Measurements from ENCODE around the gene CCDC13. TPM values are rescaled to one million over a fixed set of nuclear protein-coding genes. Genes with fewer than 3 reads are reported as not detected.

Gene CCDC13
- total RNA-seq, 4 donors from 2014 or later, result 1.2 to 5.3 (median 3.9) TPM

- H3K4me1 ChIP-seq, result peaks cover 0 to 32% (median 23%) of the 10 kb centered on the region in 4 donors
- intact Hi-C loops (cut with DNase I), result no loop called here
- 72% methylated on average over 6 of the region's 6 CpGs for WGBS
- peak; percentile 66 for DNase-seq (ENCODE audit: extremely low spot score)
- H3K27ac ChIP-seq (replicated peaks in 1 of 4), result peak overlapping the region in 2 of 4 donors; percentile 4 to 26
- no peaks in the 10 kb centered on the region for H3K27me3 ChIP-seq
- H3K9me3 ChIP-seq, result no peaks in the 10 kb centered on the region
- H3K36me3 ChIP-seq, result no peaks in the 10 kb centered on the region
- H3K4me3 ChIP-seq, result no peak overlapping the region
- no peak for TF ChIP-seq EP300 (IDR thresholded peaks at IDR 0.05)
- no peak for TF ChIP-seq POLR2A (IDR thresholded peaks at IDR 0.05; ENCODE audit: low read depth)
- TF ChIP-seq POLR2AphosphoS5 (IDR thresholded peaks at IDR 0.05), result no peak
- TF ChIP-seq CTCF (IDR thresholded peaks at IDR 0.05), result no peak
Measured at GRCh38 chr3:42762046-42762724, 10.9 kb downstream of the CCDC13 start.

GRCh38 chr3:42758126-42758525, 14.9 kb downstream of the CCDC13 start:
- H3K4me3 ChIP-seq, result no peak overlapping the region
- no peak for DNase-seq (ENCODE audit: extremely low spot score)
- 95% methylated on average over 11 of the region's 11 CpGs for WGBS
- no peaks in the 10 kb centered on the region for H3K9me3 ChIP-seq
- H3K27ac ChIP-seq (replicated peaks in 1 of 4), result no peak overlapping the region
- peaks cover 0 to 27% (median 18%) of the 10 kb centered on the region in 4 donors for H3K4me1 ChIP-seq
- H3K27me3 ChIP-seq, result no peaks in the 10 kb centered on the region
- TF ChIP-seq EP300 (IDR thresholded peaks at IDR 0.05), result no peak
- TF ChIP-seq POLR2A (IDR thresholded peaks at IDR 0.05; ENCODE audit: low read depth), result no peak
- TF ChIP-seq POLR2AphosphoS5 (IDR thresholded peaks at IDR 0.05), result no peak
- TF ChIP-seq CTCF (IDR thresholded peaks at IDR 0.05), result no peak
- no peaks in the 10 kb centered on the region for H3K36me3 ChIP-seq
- intact Hi-C loops (cut with DNase I), result no loop called here

GRCh38 chr3:42756681-42757213, 16.3 kb downstream of the CCDC13 start:
- H3K27ac ChIP-seq (replicated peaks in 1 of 4), result no peak overlapping the region
- DNase-seq (ENCODE audit: extremely low spot score), result no peak
- 92% methylated on average over 6 of the region's 6 CpGs for WGBS
- no peaks in the 10 kb centered on the region for H3K9me3 ChIP-seq
- intact Hi-C loops (cut with DNase I), result no loop called here
- H3K27me3 ChIP-seq, result no peaks in the 10 kb centered on the region
- TF ChIP-seq POLR2AphosphoS5 (IDR thresholded peaks at IDR 0.05), result no peak
- no peak for TF ChIP-seq EP300 (IDR thresholded peaks at IDR 0.05)
- H3K4me3 ChIP-seq, result no peak overlapping the region
- peaks cover 0 to 3% (median 0%) of the 10 kb centered on the region in 4 donors for H3K36me3 ChIP-seq
- peaks cover 0 to 14% (median 7%) of the 10 kb centered on the region in 4 donors for H3K4me1 ChIP-seq

GRCh38 chr3:42755681-42756578, 17.1 kb downstream of the CCDC13 start:
- TF ChIP-seq CTCF (IDR thresholded peaks at IDR 0.05), result peak; percentile 39 to 57 (median 46)
- no peak for TF ChIP-seq POLR2A (IDR thresholded peaks at IDR 0.05; ENCODE audit: low read depth)
- Histone ChIP-seq H3K27me3 (no peaks in the 10 kb centered on the region), H3K4me1 (peaks cover 0 to 19% (median 12%) of the 10 kb centered on the region in 4 donors), H3K36me3 (peaks cover 0 to 3% (median 0%) of the 10 kb centered on the region in 4 donors), H3K9me3 (no peaks in the 10 kb centered on the region), H3K27ac (replicated peaks in 1 of 4) (no peak overlapping the region), H3K4me3 (no peak overlapping the region)
- DNase-seq (ENCODE audit: extremely low spot score), result no peak
- 88% methylated on average over 5 of the region's 5 CpGs for WGBS
- intact Hi-C loops (cut with DNase I), result no loop called here

- no peaks in the 10 kb centered on the region for H3K9me3 ChIP-seq
- 89% methylated on average over 3 of the region's 3 CpGs for WGBS
- TF ChIP-seq CTCF (IDR thresholded peaks at IDR 0.05), result no peak
- TF ChIP-seq EP300 (IDR thresholded peaks at IDR 0.05), result no peak
- no peak for TF ChIP-seq POLR2A (IDR thresholded peaks at IDR 0.05; ENCODE audit: low read depth)
- no peak for TF ChIP-seq POLR2AphosphoS5 (IDR thresholded peaks at IDR 0.05)
- H3K4me1 ChIP-seq, result peaks cover 0 to 28% (median 21%) of the 10 kb centered on the region in 4 donors
- H3K27me3 ChIP-seq, result no peaks in the 10 kb centered on the region
- H3K36me3 ChIP-seq, result peaks cover 0 to 3% (median 0%) of the 10 kb centered on the region in 4 donors
- DNase-seq (ENCODE audit: extremely low spot score), result no peak
- H3K27ac ChIP-seq (replicated peaks in 1 of 4), result no peak overlapping the region
- intact Hi-C loops (cut with DNase I), result loop anchor here (5.0 kb wide), 1 partner anchor 171 kb away; the partner anchor contains the start of gene SEC22C
- no peak overlapping the region for H3K4me3 ChIP-seq
Measured at GRCh38 chr3:42753757-42754156, 19.3 kb downstream of the CCDC13 start.
